K562 treated with DMSO at 1 percent for 48 hours (cell line): Measurements from ENCODE around the gene TIA1. TPM values are rescaled to one million over a fixed set of nuclear protein-coding genes. Genes with fewer than 3 reads are reported as not detected.

Source experiments
- total RNA-seq: library from RNA; unstranded; fragments of 300-600 nt; gene quantifications from 2 replicates; pipeline ENCODE4 v1.2.3, GENCODE V29; 2022; ENCODE audit warnings: low replicate concordance; ENCODE audit errors: extremely low read depth

Gene TIA1, protein sequence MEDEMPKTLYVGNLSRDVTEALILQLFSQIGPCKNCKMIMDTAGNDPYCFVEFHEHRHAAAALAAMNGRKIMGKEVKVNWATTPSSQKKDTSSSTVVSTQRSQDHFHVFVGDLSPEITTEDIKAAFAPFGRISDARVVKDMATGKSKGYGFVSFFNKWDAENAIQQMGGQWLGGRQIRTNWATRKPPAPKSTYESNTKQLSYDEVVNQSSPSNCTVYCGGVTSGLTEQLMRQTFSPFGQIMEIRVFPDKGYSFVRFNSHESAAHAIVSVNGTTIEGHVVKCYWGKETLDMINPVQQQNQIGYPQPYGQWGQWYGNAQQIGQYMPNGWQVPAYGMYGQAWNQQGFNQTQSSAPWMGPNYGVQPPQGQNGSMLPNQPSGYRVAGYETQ
- not detected in 2 replicates for total RNA-seq

DNA sequence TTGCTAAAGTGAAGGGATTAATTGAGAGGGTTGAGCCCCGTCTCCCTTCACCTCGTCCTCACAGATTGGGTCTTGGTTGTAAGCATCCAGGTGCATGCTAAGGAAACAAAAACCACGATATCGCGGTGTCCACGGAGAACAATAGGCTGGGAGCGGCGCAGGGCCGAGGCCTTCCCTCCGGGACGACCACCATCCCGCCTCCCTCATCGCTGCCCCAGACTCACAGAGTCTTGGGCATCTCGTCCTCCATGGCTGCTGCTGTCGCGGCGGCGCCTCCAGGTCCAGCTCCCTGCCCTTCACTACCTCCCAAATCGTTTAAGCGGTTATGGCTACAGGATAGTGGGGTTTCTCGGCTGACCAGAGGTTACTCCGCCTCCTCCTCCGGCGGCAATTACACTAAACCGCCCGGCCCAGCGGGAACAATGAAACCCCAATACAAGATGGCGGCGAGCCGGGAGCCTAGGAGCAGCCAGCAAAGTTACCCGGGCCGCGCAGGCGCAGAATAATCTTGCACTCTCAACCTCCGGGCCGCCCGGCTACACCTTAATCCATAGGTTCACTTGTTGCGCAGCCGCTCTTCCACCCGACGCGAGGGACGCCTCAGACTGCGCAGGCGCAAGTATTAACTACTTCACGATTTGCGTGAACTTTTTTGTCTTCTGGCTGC is at the start of gene TIA1:
Gene TIA1, minus strand, starts transcription at position 448 of the 667 bp plus-strand sequence. Its CDS starts 198 bp downstream, at position 250.

DNA sequence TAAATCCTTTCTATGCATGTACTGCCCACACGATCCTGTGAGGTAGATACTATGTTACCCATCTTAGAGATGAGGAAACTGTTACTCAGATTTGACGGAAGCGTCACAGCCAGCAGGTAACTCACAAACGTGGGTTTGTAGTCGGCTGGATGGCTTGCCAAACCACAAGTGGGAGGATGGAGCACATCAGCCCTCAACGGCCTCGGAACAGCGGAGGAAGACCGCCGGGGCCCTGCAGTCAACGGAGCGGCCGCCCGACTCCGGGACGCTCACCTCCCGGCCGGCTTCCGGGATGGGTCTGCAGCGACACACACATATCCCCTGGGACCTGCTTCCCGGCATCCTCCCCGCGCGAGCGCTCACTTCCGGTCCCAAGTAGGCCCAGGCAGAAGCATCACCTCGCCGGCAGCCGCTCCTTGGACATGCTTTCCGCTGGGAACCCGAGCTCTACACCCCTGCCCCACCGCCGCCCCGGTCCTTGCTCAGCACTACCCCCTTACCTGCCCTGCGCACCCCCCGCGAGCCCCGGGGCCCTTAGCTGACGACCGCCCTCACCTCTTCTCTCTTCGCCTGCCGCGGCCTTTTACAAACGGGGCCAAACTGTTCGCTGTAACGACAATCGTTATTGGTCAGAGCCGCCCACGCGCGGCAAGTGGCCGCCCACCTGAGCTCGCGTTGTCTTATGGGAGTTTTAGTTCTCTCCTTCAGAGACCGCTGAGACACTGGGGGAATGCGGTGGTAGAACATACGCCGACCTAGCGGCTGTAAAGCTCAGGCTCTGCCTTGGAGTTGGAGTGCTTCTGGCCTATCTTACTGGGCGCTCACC is 57.8 kb downstream of the TIA1 start, which contains the start of gene C2orf42:
Gene C2orf42, minus strand, starts transcription at position 602 of the 826 bp plus-strand sequence. CDS start 9,034 bp downstream, outside the sequence.

Other genes starting within 250 kb of the TIA1 start
- gene PCBP1, start 161.2 kb downstream of the TIA1 start, total RNA-seq = 473 TPM in 1 of 2 replicates, not detected in the other
- not detected in 2 replicates for gene C2orf42, start 57.6 kb downstream of the TIA1 start, total RNA-seq
- gene PCYOX1, start 9.5 kb upstream of the TIA1 start, total RNA-seq = not detected in 2 replicates
- not detected in 2 replicates for gene SNRPG, start 45.1 kb upstream of the TIA1 start, total RNA-seq
- gene FAM136A, start 53.4 kb upstream of the TIA1 start, total RNA-seq = not detected in 2 replicates